Embryonic facial prominence (tissue), 1 donor: ENCODE results near the gene BOK.

Experiments used
- DNase-seq: peaks from one replicate; pipeline ENCODE4 v3.0.0-alpha.2; 2016; ENCODE audit errors: extremely low spot score

The BOK gene

GRCh38 chr2:241598487-241598886 is 39.9 kb downstream of the BOK start:
- no peak for DNase-seq

GRCh38 chr2:241599615-241600014 is 41.1 kb downstream of the BOK start:
- no peak for DNase-seq

DNA sequence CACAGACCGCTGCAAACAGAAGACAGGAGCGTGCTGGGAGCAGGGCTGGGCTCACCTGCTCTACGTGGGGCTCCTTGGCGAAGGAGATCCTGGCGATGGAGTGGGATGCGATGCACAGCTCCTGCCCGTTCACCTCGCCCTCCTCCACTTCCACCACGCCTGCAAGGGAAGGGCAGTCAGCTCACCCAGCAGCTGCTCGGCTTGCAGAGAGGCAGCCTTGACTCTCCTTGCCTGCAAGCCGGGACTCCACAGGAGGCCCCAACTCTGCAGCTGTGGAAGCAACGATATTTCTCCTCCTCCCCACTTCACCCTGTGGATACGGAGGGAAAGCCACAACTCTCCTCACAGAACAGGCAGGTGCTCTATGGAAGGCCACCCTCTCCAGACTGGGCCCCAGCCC is 43.3 kb downstream of the BOK start:
- no peak for DNase-seq

DNA sequence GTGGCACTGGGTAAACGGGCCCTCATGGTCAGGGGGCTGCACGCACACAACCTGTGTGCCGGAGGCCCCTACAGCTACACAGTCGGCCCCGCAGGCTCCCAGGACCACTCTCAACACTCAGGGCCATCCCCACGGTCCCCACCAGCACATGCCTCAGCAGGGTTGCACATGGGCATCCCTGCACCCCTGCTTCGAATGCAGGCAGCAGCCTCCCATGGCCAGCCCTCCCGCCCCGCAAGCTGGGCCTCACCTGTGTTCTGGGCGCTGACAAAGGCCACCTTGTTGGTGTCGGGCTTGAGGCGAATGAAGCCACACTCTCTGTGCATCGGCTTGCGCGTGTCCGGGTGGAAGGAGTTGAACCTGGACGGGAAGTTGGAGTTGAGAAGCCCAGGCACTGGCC is 44.2 kb downstream of the BOK start:
- no peak for DNase-seq

GRCh38 chr2:241603686-241604085 is 45.1 kb downstream of the BOK start:
- DNase-seq: no peak

DNA sequence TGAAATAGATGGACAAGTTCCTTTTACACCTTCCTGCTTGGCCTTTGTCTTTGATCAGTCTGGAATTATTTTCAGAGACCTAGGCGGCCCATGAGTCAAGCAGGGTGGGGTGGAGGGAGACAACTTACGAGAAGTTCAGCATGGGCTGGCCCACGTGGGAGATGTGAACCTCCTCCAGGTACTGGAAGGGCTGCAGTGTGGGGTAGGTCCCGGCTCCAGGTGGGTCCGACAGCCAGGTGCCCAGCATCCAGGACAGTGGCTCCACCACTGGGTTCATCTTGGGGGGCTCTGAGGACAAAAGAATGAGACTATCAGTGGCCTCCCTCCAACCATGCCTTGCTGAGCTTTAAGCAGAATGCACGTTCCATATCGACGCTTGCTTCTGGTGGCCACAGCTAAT is 47.6 kb downstream of the BOK start:
- no peak for DNase-seq

- DNase-seq: no peak
Observed at GRCh38 chr2:241607162-241607885, 48.8 kb downstream of the BOK start.

GRCh38 chr2:241608881-241609280 is 50.3 kb downstream of the BOK start:
- DNase-seq: no peak

DNA sequence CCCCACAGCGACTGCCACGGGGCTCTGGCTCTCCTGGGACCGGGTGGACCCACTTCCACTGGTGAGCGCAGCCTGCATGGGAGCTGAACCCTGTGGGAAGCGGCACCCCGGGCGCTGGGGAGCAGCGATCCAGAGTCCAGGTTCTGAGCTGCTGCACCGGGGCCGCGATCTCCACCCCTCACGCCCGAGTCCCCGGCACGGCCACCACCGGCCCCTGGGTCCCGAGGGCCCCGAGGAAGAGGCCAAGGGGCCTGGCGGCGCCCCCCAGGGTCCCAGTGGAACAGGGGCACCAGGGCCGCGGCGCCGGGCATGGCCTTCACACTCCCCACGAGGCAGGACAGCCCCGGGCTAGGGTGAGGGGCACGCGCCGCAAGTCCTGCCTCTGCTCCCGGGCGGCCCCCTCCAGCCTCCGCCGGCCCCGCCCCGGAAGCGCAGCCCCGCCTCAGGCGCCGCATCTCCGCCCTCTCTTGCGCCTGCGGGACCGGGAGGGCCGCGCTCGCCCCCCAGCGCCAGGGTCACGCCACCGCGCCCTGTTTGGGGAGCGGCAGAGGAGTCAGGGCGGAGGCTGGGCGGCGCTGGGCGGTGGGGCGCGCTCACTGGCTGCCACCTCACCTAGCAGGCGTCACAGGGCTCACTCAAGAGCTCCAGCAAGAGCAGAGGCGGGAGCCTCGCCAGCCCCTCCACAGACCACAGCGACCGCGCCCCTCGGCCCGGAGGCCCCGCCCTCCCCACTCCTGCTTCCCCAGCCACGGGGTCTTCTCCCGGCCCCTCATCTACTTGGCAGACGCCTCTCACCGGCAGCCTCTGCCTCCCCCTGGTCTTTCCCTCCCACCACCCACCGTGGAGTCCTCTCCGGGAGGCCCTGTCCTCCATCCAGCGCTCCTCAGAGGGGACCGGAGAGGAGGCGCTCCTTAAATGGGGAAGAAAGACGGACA is 51.6 kb downstream of the BOK start:
- DNase-seq: no peak

DNA sequence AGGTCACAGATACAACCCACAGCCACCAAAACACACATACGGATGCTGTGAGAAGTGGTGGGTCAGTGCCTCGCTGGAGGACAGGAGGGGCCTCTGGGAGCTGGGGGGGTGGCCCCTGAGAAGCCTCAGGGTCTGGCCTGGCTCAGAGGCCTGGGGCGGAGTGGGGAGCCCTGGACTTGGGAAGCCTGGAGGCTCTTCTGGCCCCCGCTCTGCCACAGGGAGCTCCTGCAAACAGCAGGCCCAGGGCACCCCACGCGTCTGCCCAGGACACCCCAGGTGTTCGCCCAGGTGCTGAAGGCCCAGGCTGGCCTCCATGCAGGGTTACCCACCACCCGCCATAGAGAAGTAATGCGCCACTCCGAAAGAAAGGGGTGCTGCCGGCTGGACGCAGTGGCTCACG is 52.5 kb downstream of the BOK start:
- DNase-seq: no peak

DNA sequence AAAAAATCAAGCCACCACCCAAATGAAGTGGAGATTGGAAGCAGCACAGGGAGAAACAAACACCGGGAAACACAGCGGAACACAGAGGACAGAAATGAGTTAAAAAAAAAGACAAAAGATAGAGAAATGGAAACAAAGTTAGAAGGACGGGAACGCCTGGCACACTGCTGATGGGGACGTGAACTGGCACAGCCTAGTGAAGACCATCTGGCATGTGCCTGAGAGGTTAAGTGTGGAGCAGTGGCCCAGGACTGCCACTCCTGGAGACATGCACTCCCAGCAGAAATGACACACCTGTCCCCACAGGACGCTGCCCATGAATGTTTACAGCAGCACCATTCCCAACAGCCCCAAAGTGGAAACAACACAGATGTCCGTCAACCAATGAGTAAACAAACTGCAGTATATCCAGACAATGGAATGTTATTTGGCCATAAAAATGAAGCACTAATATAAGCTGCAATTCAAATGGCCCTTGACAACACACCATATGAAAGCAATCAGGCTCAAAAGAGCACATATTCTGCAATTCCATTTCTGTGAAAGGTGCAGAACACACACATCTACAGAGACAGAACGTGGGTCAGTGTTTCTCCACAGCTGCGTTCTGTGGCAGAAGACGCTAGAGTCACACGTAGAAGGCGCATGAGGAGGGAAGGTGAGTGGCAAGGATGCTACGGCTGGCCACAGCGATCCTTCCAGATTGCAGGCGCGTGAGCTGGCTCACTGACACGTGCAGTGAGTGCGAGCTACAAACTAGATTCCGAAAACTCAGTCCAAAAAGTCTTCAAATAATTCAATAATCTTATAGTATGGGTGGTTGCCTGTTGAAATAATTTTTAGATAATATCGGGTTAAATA is 53.8 kb downstream of the BOK start:
- no peak for DNase-seq

DNA sequence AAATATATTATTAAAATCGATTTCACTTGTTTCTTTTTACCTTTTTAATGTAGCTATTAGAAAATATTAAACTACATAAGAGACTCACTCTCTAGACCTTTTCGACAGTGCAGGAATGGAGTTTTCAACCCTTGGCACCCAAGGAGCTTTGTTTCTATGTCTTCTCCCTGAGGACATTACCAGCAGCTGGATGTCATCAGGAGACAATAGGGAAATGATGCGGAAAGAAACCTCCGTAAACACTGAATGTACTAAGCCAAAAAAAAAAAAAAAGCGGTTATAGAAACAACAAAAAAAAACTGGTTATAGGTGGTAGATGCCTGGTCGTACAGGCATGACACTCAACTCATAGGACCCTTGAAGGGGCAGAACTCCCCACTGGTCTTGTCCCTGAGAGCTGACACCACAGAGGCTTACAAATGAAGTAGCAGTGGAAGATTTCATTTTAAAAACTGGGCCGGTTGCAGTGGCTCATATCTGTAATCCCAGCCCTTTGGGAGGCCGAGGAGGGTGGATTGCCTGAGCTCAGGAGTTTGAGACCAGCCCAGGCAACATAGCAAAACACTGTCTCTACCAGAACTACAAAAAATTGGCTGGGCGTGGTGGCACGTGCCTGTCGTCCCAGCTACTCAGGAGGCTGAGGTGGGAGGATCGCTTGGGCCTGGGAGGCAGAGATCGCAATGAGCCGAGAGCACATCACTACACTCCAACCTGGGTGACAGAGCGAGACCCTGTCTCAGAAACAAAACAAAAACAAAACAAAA is 54.7 kb downstream of the BOK start:
- DNase-seq: no peak

GRCh38 chr2:241615041-241615440 is 56.5 kb downstream of the BOK start:
- DNase-seq: no peak

DNA sequence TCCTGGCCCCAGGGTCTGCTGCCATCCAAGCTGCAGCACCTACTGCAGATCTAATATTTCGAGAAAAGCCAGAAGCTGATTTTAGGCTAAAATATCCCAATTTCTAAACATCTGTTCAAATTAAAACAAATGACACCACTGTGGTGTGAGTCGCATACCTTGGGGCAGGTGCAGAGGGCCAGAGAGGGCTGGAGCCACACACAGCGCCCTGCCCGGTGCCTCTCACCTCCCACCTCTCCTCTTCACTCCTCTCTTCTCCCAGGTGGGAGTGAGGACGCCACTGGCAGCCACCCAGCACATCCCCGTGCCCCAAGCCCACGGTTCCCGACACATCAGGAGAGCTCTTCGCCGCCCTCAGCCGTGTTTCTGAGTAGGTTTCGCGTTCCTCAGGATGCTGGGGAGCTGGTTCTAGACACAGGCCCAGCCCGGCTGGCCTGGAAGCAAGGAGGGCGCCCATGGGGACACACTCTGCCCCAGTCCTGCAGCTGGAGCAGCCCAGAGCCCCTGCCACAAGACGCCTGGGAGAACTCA is 57.0 kb downstream of the BOK start:
- DNase-seq: no peak

- no peak for DNase-seq
Observed at GRCh38 chr2:241616168-241617125, 57.9 kb downstream of the BOK start.

DNA sequence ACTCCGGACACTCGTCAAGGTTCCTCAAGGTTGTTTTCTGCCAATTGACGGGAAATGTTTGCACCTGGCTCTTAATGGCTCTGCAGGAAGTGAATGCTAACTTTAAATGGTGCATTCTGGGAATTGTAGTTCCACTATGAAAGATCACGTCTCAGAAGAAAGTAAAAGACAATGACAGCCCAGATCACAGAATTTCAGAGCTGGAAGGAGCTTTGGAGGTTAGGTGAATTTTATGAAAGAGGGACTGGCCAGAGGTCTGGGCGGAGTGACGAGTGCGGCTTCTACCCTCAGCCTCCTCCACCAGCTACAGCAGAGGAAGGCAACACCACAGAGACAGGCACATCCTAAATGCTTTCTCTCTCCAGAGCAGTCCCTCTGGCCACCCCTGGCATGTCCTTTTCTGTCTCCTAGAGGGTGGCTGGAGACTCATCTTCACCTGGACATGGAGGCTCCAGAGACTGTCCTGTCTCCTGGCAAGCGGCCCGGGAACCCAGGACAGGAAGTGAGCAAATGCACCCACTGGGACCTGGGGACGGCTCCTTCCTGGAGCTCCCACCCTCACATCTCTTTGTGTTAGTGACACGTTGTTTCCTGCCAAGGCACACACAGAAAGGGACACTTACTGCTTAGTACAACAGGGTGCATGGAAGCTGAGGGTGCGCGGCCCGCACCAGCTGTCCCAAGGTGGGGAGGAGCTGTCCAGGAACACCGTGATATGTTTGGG is 59.0 kb downstream of the BOK start:
- no peak for DNase-seq

DNA sequence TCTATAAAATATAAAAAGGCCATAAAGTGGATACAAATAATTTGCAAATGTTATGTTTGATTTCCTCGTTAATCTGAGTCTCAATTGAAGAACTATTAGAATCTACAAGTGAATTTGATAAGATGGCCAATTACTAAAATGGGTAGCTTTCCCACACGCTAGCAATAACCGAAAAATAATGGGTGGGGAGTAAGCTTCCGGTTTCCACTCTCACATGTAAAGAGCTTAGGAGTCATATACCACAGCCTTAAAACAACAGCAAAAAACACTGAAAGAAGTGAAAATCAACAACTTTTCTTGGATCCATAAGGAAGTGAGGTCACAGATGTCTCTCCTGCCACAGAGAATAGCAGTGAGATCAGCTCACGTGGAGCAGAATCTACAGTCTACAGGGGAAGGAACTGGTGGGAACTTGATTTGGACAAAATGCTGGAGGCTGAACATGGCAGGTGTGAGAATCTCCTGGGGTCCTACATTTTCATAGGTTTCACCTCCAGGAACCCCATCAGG is 59.8 kb downstream of the BOK start:
- DNase-seq: no peak

DNA sequence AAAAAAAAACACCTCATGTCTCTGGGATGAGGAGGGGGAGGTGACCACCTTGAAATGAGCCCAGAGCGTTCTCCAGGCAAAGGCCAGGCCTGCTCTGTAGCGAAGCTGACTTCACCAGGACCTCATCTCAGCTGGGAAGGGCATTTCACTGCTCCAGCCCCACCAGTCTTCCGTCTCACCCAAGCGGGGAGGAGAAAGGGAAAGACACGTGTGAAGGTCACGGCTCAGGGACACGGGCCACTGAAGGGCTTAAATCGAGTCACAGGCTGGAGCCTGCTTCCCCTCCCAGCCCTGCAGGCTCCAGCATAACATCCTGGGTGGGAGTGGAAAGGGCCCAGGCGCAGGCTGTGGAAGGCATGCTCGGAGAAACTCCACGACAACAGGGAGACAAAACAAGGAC is 60.3 kb downstream of the BOK start:
- DNase-seq: no peak
